GM10266 (cell line): ENCODE results near the gene OR5B2.

Source experiments
- DNase-seq: peaks from one replicate; pipeline ENCODE4 v3.0.0; 2012; ENCODE audit errors: extremely low spot score
- CTCF ChIP-seq: IDR thresholded peaks from 2 replicates; pipeline ENCODE4 v1.5.1; 2012; ENCODE audit warnings: mild to moderate bottlenecking, low read depth; ENCODE audit not compliant: control insufficient read depth, insufficient read depth; ENCODE audit errors: missing control alignments

Gene OR5B2

GRCh38 chr11:58394195-58394594, 33.7 kb downstream of the OR5B2 start:
- TF ChIP-seq CTCF, result no peak
- no peak for DNase-seq

GRCh38 chr11:58392746-58393145, 35.2 kb downstream of the OR5B2 start:
- no peak for DNase-seq
- no peak for TF ChIP-seq CTCF

- no peak for DNase-seq
- no peak for TF ChIP-seq CTCF
These were observed 36.0 kb downstream of the OR5B2 start for GRCh38 chr11:58391879-58392278.

GRCh38 chr11:58390551-58391063, 37.3 kb downstream of the OR5B2 start:
- TF ChIP-seq CTCF, result no peak
- DNase-seq, result no peak
